Activated naive CD4-positive, alpha-beta T cell treated with anti-CD3 and anti-CD28 coated beads, Interleukin-2, amount 10 ng/mL, durations not matched to agents 7 days and 5 days (primary cell): ENCODE measurements around the gene PACRG.

Source experiments
- CTCF ChIA-PET: fragments of 350-600 bp; sonication (Branson Sonifier 250); formaldehyde crosslinking; loops from one replicate; lab custom pipeline; 2021; ENCODE audit warnings: antibody characterized with exemption; lab: Charles Lee
- DNase-seq: peaks from one replicate; pipeline ENCODE4 v3.0.0-alpha.2; 2020
- H3K27ac Mint-ChIP-seq: one replicate; pipeline ENCODE4 v1.8.0; 2021; ENCODE audit warnings: mild to moderate bottlenecking, moderate library complexity, mixed read lengths
- H3K27me3 Mint-ChIP-seq: one replicate; pipeline ENCODE4 v1.8.0; 2021; ENCODE audit warnings: mild to moderate bottlenecking, mixed read lengths
- H3K36me3 Mint-ChIP-seq: one replicate; pipeline ENCODE4 v1.8.0; 2021; ENCODE audit warnings: mixed read lengths
- H3K4me1 Mint-ChIP-seq: one replicate; pipeline ENCODE4 v1.8.0; 2021; ENCODE audit warnings: mixed read lengths
- H3K4me3 Mint-ChIP-seq: one replicate; pipeline ENCODE4 v1.8.0; 2021; ENCODE audit warnings: mild to moderate bottlenecking, moderate library complexity, mixed read lengths
- H3K9me3 Mint-ChIP-seq: one replicate; pipeline ENCODE4 v1.8.0; 2021; ENCODE audit warnings: mixed read lengths

Gene PACRG

DNA sequence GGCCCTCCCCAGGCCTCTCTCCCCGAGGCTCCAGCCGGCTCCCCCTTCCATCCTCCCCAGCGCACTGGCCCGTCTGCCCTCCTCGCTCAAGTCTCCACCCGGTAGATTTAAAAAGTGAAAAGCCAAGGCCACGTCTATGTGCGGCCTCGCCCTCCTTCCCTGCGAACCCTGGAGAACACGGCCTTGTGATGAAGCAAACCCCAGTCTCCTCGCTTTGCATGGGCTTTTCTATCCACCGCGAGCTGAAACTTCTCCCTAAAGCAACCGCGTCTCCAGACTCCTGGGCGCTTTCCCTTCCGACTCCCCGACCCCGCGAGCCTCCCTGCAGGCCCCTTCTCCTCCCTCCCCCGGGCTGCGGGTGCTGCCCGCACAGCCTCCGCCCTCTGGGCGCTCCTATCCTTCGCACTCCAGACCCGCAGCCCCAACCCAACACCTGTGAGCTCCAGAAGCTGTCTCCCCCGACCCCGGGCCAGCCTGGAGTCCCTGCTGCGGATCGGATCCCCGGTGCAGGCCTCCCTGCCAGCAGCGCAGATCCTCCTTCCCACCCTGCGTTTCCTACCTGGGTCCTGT is 421.6 kb downstream of the PACRG start:
- Mint-ChIP-seq H3K9me3 (no peaks in the 10 kb centered on the region), H3K4me1 (no peaks in the 10 kb centered on the region), H3K27ac (no peak overlapping the region), H3K36me3 (no peaks in the 10 kb centered on the region), H3K27me3 (peaks cover 11% of the 10 kb centered on the region), H3K4me3 (no peak overlapping the region)
- CTCF ChIA-PET = no interaction called here
- DNase-seq = no peak

DNA sequence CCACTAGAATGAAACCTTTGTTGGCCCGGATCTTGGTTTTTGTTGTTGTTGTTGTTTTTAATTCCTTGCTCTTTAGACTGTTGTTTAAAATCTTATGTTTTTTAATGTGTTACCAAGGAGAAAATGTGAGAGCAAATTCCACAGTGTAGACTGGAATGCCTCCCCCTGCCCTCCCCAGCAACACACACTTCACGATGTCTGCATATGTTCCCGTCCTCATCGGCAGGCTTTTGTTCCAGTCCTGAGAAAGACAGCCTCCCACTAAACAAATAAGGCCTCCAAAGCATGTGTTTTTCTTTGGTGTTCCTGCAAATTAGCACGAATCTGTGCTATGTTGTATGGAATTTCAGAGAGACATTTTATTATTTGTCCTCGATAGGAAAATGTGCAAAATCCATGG is 423.4 kb downstream of the PACRG start:
- CTCF ChIA-PET = no interaction called here
- Mint-ChIP-seq H3K27me3 (peaks cover 11% of the 10 kb centered on the region), H3K9me3 (no peaks in the 10 kb centered on the region), H3K27ac (no peak overlapping the region), H3K4me1 (no peaks in the 10 kb centered on the region), H3K4me3 (no peak overlapping the region), H3K36me3 (no peaks in the 10 kb centered on the region)
- no peak for DNase-seq

DNA sequence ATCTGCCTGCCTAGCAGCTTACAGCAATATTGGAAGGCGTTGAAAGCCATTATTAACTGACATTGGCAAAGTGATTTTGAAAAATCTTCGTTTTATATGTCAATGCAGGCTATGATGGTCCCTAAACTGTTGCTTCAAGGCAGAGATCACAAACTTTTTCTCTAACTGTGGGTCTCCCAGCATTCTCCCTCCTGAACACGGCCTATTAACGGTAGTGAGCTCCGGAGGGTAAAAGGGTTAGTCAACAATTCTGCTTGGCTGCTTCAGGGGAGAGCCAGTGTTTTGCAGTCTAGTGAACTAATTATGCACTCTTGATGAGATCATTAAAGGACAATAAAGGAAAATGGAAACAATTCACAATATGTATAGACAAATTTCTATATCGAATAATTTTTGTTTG is 424.9 kb downstream of the PACRG start:
- peaks cover 11% of the 10 kb centered on the region for H3K27me3 Mint-ChIP-seq
- H3K4me1 Mint-ChIP-seq = no peaks in the 10 kb centered on the region
- no peak for DNase-seq
- CTCF ChIA-PET = no interaction called here
- no peaks in the 10 kb centered on the region for H3K36me3 Mint-ChIP-seq
- H3K4me3 Mint-ChIP-seq = no peak overlapping the region
- H3K9me3 Mint-ChIP-seq = no peaks in the 10 kb centered on the region
- H3K27ac Mint-ChIP-seq = no peak overlapping the region

DNA sequence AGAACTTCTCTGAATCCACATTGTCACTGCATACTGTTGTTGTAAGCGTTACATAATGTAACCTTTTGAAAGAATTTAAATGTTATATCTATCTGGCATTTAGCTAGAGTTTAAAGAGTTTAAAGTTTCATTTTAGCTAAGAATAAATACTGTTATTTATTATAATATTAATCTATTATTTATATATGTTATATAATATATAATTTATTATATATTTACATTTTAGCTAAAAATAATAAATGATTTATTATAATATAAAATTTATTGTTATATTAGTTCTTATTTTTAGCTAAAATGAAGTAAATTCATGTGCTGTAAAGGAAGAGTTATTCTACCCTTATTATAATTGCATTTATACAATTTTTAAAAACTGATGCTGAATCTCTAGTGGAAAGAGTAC is 431.3 kb downstream of the PACRG start:
- CTCF ChIA-PET = interaction anchor here (2.2 kb wide), 1 partner anchor 11 kb away, joined by 9 read pairs; no protein-coding TSS in a partner anchor
- H3K9me3 Mint-ChIP-seq = no peaks in the 10 kb centered on the region
- DNase-seq = no peak

DNA sequence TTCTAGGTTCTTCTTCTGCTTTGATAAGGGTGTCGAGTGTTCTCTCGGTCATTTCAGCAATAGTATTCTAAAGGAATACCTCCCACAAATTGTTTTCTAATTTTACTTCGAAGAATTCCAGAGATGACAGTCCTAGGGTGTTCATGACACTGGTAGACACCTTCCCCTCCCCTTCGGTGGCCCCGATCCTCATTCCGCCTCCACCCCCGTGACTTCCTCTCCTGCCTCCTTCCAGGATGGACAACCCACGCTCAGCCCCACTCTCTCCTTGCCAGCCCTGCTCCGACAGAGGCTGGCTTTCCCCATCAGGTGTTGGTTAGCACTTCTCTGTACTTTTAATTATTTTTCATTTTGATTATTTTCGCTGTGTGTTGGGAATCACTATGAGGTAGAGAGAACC is 431.9 kb downstream of the PACRG start:
- CTCF ChIA-PET = no interaction called here
- no peak for DNase-seq
- H3K4me3 Mint-ChIP-seq = no peak overlapping the region
- no peaks in the 10 kb centered on the region for H3K4me1 Mint-ChIP-seq
- H3K36me3 Mint-ChIP-seq = no peaks in the 10 kb centered on the region
- H3K27me3 Mint-ChIP-seq = no peaks in the 10 kb centered on the region
- H3K27ac Mint-ChIP-seq = no peak overlapping the region
- H3K9me3 Mint-ChIP-seq = no peaks in the 10 kb centered on the region

More for the DNA sequence above, 431.3 kb downstream of the PACRG start:
- Mint-ChIP-seq H3K4me1 (no peaks in the 10 kb centered on the region), H3K27me3 (no peaks in the 10 kb centered on the region), H3K27ac (no peak overlapping the region), H3K36me3 (no peaks in the 10 kb centered on the region), H3K4me3 (no peak overlapping the region)

DNA sequence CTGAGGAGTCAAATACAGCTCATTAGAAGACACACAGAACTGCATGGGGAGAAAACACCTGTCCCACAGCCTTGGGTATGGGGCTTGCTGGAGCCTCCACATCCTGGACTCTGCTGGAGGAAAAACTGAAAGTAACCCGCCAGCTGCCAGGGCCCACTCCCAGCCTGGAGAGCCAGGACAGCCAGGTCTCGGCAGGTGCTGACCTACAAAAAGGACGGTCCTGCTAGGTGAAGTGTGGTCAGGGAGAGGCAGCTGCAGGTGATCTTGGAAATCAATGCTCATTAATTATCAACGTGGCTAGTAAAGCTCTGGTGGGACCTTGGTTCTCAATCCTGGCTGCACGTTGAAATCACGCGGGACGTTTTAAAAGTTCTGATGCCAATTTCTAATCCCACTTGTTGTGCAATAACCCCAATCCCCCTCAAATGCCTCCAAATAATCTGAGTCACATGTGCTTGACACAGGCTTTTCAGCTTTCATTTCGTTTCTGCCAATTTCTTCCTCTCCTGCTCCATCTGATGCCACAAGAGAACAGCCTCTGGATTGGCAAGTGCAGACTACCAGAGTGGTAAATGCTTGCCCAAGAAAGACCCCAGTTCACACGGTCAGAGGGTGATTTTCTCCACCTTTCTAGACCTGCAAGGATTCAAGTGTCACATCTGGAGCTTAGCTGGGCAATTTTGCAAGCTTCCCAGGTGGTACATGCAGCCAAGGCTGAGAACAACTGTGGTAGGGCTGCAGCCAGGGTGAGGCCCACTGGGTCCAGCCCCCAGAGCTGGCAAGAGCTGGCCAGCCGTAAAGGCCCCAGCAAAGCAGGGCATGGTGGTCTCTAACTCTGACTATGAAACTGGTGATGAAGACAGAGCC is 434.5 kb downstream of the PACRG start:
- H3K4me1 Mint-ChIP-seq = no peaks in the 10 kb centered on the region
- H3K36me3 Mint-ChIP-seq = no peaks in the 10 kb centered on the region
- H3K27ac Mint-ChIP-seq = no peak overlapping the region
- CTCF ChIA-PET = interaction anchor here (1.4 kb wide), 1 partner anchor 9 kb away, joined by 3 read pairs; no protein-coding TSS in a partner anchor
- DNase-seq = no peak
- H3K27me3 Mint-ChIP-seq = no peaks in the 10 kb centered on the region
- H3K4me3 Mint-ChIP-seq = no peak overlapping the region
- no peaks in the 10 kb centered on the region for H3K9me3 Mint-ChIP-seq

DNA sequence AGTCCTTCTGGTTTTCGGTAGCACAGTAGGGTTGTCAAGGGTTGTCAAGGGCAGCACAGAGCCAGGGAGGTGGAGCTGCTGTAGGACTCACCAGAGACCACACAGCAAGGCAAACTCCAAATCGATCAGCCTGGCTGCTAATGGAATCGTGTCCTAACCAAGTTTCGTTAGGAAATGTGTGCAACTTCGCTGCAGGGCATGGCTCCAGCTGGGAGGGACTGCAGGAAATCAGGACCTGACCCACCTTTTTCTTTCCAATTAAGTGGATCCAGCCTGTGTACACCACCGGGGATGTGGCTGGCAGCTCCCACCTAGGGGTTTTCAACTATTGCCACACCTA is 435.1 kb downstream of the PACRG start:
- Mint-ChIP-seq H3K4me1 (no peaks in the 10 kb centered on the region), H3K4me3 (no peak overlapping the region), H3K27ac (no peak overlapping the region), H3K27me3 (no peaks in the 10 kb centered on the region), H3K36me3 (no peaks in the 10 kb centered on the region), H3K9me3 (no peaks in the 10 kb centered on the region)
- CTCF ChIA-PET = interaction anchor here (1.4 kb wide), 1 partner anchor 8 kb away, joined by 3 read pairs; no protein-coding TSS in a partner anchor
- no peak for DNase-seq

DNA sequence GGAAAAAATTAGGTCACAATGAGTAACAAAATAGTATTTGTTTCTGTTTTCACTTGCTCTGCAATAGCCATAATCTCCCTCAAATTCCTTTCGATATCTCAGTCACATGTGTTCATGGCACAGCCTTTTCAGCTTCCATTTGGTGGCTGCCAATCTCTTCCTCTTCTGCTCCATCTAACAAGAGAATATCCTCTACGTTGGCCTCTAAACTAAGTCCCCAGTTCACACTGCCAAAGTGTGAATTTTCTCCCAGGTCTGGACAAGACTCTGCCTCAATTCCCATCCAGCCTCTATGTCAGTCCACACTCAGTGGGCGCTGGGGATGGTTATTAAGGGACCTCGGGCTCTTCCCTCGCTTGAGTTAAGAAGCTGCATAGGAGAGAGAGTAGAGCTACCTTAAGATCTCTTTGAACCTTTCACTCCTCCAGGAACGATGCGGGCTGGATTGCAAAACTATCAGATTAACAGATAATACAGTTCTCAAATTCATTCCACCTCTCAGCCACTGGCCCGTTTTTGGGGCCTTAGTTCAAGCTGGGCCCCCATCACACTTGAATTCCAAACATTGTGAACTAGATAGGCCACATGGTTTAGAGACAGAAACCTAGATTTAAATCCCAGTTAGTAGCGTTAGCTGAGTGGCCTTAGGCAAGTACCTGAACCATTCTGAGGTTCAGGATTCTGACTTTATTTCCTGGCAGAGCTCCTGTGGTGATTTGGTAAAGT is 436.6 kb downstream of the PACRG start:
- no peak overlapping the region for H3K27ac Mint-ChIP-seq
- no peak for DNase-seq
- H3K9me3 Mint-ChIP-seq = no peaks in the 10 kb centered on the region
- H3K4me1 Mint-ChIP-seq = no peaks in the 10 kb centered on the region
- H3K4me3 Mint-ChIP-seq = no peak overlapping the region
- CTCF ChIA-PET = no interaction called here
- H3K36me3 Mint-ChIP-seq = no peaks in the 10 kb centered on the region
- no peaks in the 10 kb centered on the region for H3K27me3 Mint-ChIP-seq

DNA sequence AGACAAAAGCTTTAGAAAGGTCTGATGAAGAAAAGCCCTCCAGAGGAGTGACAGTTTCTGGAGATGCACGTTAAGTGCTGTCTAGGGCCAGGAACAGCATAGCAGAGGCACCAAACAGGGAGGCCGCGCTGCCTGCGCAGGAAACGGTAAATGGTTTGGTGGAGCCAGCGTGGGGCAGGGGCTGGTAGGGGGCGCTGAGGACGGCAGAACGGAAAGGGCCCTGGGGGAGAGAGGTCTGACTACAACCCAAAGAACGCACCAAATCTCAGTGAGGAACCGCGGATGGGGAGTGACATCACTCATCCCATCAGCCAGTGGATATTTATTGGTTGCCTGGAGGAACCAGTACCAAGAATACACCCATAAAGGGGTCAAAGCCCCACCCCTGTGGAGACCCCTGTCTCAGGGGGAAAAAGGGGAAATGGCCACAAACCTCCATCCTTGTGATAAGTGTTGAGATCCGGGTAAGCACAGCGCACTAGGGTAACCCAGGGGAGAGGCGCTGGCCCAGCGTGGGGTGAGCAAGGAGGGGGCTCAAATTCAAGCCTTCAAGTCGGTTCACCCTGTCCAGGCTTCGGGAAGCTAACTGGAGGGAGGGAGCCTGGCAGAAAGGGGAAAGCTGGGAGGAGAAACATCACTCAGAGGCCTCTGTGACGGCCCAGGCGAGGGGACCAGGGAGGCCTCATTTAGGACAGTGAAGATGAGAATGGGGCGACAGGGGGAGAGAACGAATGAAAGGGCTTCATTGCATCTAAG is 437.6 kb downstream of the PACRG start:
- no peaks in the 10 kb centered on the region for H3K4me1 Mint-ChIP-seq
- no peaks in the 10 kb centered on the region for H3K36me3 Mint-ChIP-seq
- no peaks in the 10 kb centered on the region for H3K9me3 Mint-ChIP-seq
- no peaks in the 10 kb centered on the region for H3K27me3 Mint-ChIP-seq
- no peak overlapping the region for H3K4me3 Mint-ChIP-seq
- no peak for DNase-seq
- CTCF ChIA-PET = no interaction called here
- no peak overlapping the region for H3K27ac Mint-ChIP-seq

DNA sequence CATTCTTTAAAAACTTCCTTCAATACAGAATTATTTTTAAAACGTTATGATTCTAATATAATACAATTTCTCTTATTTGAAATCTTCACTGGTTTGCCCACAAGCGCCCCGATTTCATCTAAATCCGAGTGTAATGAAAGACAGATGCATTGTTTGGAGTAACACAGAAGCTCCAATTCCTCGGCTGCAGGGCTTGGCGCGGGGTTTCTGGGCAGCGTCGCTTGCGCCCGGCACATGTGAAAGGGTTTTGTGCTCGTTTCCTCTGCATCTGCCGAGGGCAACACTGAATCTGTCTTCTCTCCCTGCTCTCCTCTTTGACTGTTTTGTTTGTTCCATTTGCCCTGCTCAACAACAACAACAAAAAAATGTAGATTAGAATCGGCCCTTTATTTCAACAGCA is 438.1 kb downstream of the PACRG start:
- Mint-ChIP-seq H3K36me3 (no peaks in the 10 kb centered on the region), H3K9me3 (no peaks in the 10 kb centered on the region), H3K4me3 (no peak overlapping the region), H3K4me1 (no peaks in the 10 kb centered on the region), H3K27me3 (no peaks in the 10 kb centered on the region), H3K27ac (no peak overlapping the region)
- no peak for DNase-seq
- CTCF ChIA-PET = no interaction called here

DNA sequence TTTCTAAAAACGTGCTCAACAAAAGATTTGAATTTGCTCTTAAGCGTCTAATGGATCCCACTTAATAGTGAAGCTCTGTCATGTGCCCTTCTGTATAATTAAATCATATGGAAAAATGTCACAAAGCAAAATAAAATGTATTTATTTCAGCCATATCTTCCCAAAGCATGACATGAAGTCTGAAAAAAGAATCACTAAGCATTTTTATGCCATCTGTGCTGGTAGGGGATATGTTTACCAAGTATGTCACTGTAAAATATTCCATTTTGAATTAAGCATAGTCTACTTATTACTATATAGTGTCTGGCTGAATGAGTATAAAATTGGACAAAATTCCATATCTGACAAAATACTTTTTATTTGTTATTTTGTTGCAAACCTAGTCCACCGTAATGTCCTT is 438.7 kb downstream of the PACRG start:
- Mint-ChIP-seq H3K9me3 (no peaks in the 10 kb centered on the region), H3K4me1 (no peaks in the 10 kb centered on the region), H3K36me3 (no peaks in the 10 kb centered on the region), H3K4me3 (no peak overlapping the region), H3K27ac (no peak overlapping the region), H3K27me3 (no peaks in the 10 kb centered on the region)
- no peak for DNase-seq
- CTCF ChIA-PET = no interaction called here

DNA sequence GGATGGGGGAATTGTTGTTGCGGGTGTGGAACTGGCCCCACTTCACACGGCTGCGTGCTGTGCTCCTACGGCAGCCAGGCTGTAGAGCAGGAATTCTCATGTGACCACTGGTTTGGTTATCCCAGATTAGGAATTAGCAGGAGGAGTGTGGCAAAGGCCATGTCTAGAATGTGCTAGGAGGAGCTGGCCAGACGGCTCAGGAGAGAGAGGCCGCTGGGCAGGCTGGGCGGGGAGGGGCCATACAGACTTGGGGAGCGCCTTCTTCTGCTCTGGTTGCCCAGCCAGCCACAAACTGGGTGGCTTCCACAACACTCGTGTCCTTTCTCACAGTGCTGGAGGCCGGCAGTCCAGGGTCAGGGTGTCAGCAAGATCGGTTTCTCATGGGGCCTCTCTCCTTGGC is 441.7 kb downstream of the PACRG start:
- CTCF ChIA-PET = interaction anchor here (1.0 to 2.2 kb wide), 5 partner anchors 9 to 63 kb away, joined by 3 to 9 read pairs (median 3); no protein-coding TSS in a partner anchor
- Mint-ChIP-seq H3K9me3 (no peaks in the 10 kb centered on the region), H3K4me1 (no peaks in the 10 kb centered on the region), H3K27me3 (no peaks in the 10 kb centered on the region), H3K4me3 (no peak overlapping the region), H3K36me3 (no peaks in the 10 kb centered on the region), H3K27ac (peak overlapping the region; percentile 28)
- DNase-seq = no peak

DNA sequence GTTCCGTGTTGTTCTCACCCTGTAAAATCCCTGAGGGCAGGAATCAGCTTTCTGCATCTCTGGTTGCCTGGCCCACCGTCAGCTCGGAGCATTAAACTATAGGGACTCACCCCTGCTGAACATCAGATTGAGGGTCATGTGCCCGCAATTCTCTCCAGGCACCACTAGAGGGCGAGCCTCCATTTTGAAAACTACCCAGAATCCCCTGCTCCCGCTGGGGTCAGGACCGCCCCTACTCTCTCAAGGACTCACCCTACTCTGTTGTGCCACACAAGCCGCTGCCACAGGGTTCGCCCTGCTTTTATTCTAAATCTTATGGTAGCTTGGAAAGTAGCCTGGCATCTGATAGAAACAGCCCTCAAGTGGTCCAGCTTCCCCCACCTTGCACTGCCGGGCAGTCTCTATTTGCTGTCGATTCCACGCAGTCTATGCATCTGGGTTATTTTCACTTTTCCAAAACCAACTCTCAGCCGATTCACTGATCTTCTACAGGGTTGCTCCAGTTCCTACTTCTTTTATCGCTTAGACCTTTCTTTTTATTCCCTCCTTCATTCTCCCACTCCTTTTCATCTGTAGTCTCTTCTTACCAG is 442.6 kb downstream of the PACRG start:
- no peaks in the 10 kb centered on the region for H3K4me1 Mint-ChIP-seq
- H3K36me3 Mint-ChIP-seq = no peaks in the 10 kb centered on the region
- H3K9me3 Mint-ChIP-seq = no peaks in the 10 kb centered on the region
- CTCF ChIA-PET = interaction anchor here (0.6 to 2.2 kb wide), 9 partner anchors 8 to 786 kb away, joined by 3 to 9 read pairs (median 3); no protein-coding TSS in a partner anchor
- H3K4me3 Mint-ChIP-seq = no peak overlapping the region
- no peaks in the 10 kb centered on the region for H3K27me3 Mint-ChIP-seq
- peak; percentile 28 for DNase-seq
- H3K27ac Mint-ChIP-seq = no peak overlapping the region

DNA sequence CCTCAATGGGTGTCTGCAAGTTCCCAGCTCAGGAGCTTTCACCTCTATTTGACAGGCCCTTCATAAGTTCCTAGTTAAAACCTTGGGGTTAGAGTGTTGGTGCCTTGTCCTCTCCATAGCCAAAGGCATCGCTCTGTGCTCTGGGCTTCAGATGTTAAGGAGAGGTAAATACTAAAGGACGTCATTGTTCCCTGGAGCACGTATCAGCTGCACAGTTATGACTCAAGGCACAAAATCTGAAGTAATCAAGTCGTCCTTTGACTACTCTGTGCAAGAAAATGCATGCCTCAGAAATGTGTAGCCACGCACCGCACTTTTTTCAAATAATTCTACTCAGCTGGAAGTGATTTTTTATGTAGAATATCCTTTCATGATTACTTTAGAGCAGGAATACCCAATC is 446.0 kb downstream of the PACRG start:
- no peak overlapping the region for H3K27ac Mint-ChIP-seq
- no peaks in the 10 kb centered on the region for H3K9me3 Mint-ChIP-seq
- H3K36me3 Mint-ChIP-seq = no peaks in the 10 kb centered on the region
- H3K4me3 Mint-ChIP-seq = no peak overlapping the region
- CTCF ChIA-PET = no interaction called here
- H3K27me3 Mint-ChIP-seq = no peaks in the 10 kb centered on the region
- no peaks in the 10 kb centered on the region for H3K4me1 Mint-ChIP-seq
- no peak for DNase-seq
